ENCODE measurements around the gene GPR37L1.
"Not testable (repeated sequence)": the region's sequence is repeated elsewhere in the genome, so short reads cannot be mapped to it uniquely, and the experiment has no call there.

GPR37L1 gene

DNA sequence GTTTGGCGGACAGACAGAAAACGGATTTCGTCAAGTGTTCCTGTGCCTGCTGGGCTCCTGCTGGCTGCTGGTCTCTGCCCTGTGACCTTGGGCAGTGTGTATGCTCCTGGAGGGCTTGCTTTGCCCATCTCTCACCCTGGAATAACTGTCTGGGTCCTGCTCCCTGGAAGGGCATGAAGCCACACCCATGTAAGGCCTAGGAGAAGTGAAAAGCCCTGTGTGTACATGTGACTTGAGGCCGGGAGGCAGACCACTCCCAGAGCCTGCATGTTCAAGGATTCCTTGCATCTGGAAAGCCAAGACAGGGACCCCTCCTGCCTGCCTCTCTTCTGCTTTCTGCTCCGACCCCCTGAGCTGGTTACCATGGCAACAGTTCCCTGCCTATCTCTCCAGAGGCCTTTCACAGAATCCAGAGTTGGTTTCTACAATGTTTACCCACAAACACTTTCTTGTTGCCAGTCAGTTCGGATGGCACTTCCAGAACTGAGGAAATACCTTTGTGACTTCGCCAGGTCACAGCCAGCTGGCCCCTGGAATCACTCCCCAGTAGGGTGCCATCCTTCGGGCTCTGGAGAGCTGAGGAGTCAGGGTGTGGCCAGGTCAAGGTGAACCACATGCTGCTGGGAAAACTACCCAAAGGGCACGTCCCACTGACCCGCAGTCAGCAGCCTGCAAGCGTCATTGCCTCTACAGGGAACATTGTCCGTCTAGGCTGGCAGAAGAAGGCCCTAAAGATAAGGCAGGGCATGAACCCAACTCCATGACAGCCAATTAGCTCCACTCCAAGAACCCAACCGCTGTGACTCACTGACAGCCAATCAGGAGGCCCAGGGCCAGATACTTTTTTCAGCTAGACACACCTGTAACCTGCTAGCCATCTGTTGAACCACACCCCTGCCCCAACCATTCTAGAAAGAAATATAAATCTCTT lies 14.7 kb upstream of the GPR37L1 start:
- peak; percentile 61 for DNase-seq

- DNase-seq, result no peak
Measured at GRCh38 chr1:202110977-202111376, 11.7 kb upstream of the GPR37L1 start.

- not testable (repeated sequence) for DNase-seq
Measured at GRCh38 chr1:202111589-202111988, 11.1 kb upstream of the GPR37L1 start.

DNA sequence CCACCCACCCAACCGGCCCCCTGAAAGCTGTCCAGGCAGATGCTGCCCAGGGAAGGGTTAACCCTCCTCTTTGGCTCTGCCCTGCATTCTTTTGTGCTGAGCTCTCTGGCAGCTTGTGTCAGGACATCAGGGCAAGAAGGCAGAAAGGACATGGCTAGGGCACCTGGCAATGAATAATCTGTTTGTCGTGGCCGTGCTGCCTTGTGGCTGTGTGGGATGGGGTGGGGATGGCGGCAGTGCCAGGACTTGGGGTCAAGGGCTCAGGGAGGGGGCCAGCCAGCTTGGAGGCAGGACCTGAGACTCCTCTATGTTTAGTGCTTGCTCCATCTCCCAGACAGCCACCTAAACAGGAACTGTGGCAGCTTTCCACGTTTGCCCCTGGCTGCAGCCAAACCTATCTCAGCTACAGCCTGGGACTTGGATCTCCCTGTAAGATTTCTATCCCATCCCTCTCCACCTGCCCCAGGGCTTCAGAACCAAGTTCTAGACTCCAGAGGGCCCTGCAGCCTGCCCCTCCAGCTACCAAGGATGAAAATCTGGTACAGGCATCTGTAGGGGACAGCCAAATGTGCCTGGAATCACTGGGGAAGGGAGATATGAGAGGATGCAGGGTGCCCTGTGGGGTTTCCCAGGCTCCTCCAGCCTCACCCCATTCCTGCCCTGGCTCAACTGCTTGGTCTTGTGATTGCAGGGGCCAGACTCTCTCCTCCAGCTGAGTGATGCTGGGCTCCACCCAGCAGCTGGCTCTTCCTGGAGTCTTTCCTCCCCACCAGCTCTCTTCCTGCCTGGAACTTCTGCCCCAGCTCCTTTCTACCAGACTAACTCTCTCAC lies 9.6 kb upstream of the GPR37L1 start:
- peak; percentile 16 for DNase-seq

GRCh38 chr1:202113690-202114300 lies 8.9 kb upstream of the GPR37L1 start:
- peak; percentile 53 for DNase-seq

- no peak for DNase-seq
Measured at GRCh38 chr1:202116287-202116686, 6.4 kb upstream of the GPR37L1 start.

DNA sequence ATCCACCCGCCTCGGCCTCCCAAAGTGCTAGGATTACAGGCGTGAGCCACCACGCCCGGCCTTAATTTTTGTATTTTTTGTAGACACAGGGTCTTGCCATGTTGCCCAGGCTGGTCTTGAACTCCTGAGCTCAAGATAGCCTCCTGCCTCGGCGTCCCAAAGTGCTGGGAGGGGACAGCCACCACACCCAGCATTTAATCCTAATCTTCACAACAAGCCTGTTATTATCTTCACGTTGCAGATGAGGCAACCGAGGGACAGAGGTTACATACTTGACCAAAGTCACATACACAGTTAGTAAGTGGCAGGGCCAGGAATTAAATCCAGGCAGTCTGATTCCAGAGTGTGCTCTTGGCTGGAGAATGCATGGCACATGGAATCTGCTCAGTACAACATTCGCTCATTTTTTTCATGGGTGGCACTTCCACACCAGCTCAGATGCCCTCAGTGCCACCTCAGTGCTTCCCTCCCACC lies 4.8 kb upstream of the GPR37L1 start:
- no peak for DNase-seq

DNA sequence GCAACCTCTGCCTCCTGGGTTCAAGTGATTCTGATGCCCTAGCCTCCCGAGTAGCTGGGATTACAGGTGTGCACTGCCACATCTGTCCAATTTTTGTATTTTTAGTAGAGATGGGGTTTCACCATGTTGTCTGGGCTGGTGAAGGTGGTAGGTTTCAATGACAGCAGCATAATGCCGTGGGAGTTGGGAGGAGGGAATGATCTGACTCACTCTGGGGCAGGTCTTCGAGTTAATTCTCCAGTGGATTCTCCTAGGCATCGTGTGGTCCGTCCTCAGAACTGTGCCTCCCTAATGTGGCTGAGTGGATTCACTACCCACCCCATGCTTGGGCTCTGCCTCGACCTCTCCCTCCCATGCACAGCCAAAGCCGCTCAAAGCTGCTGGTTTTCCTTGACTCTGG lies 1.7 kb upstream of the GPR37L1 start:
- no peak for DNase-seq

DNA sequence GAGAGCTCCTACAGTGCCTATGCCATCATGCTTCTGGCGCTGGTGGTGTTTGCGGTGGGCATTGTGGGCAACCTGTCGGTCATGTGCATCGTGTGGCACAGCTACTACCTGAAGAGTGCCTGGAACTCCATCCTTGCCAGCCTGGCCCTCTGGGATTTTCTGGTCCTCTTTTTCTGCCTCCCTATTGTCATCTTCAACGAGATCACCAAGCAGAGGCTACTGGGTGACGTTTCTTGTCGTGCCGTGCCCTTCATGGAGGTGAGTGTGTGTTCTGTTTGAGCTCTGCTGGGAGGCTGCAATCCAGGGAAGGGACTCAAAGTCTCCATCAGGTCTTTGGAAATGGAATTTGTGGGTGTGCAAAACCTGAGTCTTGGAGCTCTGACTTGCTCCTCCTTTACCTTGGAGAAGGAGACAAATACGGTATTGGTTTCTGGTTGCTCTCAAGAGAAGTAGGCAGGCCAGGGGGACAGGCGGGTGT lies 658 bp downstream of the GPR37L1 start:
- no peak for DNase-seq

DNA sequence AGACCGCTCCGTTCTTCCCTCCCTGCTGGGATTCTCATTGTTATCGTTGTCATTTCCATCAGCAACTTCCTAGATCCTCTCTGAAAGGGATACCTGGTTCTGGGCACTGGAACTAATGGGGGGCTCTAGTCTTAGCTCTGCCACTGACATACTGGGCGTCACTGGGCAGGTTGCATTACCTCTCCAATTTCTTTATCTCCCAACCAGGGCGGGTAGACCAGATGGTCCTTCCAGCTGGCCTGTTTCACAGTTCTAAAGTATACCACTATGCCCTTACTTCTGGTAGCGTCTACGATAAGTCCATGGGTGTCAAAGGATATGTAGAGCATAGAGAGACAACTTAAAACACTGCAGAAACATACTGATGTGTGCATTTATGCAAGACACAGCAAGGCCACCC lies 1.4 kb downstream of the GPR37L1 start:
- no peak for DNase-seq

- DNase-seq, result no peak
Measured at GRCh38 chr1:202125611-202126010, 2.9 kb downstream of the GPR37L1 start.

DNA sequence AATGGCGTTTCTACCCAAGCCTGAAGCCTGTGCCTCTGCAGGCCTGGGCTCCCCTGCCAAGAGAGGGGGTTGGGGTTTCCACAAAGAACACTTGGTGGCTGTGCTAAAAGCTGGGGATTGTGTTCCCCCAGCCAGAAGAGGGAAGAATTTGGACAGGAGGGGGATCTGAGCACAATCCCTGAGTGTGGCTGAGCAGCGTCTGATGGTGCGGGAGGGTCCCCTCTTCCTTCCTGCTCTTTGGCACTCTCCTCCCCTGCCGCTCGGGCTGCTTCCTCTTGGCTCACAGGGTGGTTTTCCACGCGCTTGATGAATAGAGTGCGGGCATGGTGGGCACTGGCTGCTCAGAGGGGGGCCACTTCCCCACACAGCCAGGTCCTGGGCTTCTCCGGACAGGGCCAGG lies 3.7 kb downstream of the GPR37L1 start:
- DNase-seq, result no peak

DNA sequence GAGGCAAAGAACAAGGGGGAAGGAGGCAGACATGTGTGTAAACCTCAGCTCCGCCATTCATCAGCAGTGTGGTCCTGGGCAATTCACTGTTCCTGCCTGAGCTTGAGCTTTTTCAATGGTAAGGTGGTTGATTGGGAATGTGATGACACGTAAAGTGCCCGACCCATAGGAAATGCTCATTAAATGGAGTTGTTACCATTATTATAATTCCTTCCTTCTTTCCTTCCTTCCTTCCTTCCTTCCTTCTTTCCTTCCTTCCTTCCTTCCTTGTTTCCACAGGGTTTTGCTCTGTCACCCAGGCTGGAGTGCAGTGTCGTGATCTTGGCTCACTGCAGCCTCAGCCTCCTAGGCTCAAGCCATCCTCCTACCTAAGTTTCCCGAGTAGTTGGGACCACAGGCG lies 4.3 kb downstream of the GPR37L1 start:
- DNase-seq, result no peak

- no peak for DNase-seq
Measured at GRCh38 chr1:202127836-202128622, 5.3 kb downstream of the GPR37L1 start.

DNA sequence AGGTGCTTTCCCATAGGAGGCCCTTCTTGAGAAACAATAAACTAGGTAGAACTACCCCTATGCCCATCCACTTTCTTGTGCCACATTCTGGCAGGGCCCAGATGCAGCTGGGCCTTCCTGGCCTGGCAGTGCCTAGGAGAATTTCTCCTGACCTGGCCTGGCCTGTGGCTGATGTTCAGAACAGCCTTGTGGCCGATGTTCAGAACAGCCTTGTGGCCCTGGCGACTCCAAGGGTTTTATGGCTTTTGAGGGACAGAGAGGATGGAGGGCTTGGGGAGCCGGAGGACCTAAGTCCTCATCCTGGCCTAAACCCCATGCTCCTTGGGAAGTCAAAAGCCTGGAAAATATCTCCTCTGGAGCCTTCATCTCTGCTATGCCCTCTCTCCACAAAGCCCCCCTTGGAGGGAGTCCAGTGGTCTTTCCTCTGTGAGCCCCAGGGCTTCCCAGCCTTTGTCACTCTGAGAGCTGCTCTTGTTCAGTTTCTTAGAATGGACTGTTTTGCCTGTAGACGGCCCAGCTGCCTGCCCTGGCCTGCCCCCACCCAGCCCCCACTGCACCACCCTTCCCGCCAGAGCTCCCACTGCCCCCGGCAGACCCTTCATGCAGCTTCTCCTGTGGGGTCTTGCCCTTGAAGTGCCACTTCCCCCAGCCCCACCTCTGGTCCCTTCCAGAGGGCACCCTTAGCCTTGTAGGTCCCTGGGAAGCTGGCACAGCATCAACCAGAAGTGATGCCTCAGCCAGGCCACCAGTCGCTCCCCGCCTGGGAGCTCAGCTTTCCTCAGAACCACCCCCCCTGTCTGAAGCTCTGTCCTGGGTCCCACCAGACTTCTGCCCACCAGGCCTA lies 7.0 kb downstream of the GPR37L1 start:
- no peak for DNase-seq

GRCh38 chr1:202130297-202130721 lies 7.6 kb downstream of the GPR37L1 start:
- DNase-seq, result no peak

GRCh38 chr1:202130816-202131522 lies 8.3 kb downstream of the GPR37L1 start:
- DNase-seq, result no peak

DNA sequence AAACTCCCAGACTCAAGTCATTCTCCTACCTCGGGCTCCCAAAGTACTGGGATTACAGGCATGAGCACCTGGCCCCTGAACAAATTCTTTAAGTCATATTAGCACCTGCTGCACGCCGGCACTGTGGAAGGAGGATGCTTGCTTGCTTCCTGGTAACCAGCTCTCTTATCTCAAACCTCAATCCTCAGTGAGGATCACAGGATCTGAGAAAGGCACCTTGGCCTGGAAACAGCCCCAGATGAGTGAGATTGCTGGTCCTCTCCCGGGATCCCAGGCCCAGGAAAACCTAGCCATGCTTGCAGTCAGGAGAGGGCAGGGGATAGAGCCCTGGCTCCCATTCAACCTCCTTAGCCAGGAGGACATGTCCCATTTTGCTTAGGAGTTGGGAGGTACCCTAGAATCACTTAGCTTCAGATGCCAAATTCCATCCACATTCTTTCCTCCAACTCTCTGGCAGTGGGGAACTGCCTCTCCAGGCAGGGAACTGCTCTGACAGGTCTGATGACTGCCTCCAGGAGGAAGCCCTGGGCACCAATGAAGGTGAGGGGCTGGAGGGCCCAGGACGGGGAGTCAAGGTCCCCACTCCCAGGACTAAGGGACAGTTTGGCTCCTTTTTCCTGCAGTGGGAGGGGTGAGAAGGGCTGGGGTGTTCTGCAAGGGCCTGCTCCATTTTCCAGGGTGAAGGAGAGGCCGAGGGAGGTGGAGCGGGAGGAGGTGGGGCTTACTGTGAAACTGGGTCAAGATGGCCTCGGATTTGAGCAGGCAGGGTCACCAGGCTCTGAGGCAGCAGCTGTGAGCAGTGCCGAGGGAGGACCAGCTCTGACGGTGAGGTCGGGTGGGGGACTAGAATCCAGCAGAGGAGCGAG lies 9.5 kb downstream of the GPR37L1 start:
- DNase-seq, result no peak

GRCh38 chr1:202133001-202133400 lies 10.3 kb downstream of the GPR37L1 start:
- DNase-seq, result no peak

DNA sequence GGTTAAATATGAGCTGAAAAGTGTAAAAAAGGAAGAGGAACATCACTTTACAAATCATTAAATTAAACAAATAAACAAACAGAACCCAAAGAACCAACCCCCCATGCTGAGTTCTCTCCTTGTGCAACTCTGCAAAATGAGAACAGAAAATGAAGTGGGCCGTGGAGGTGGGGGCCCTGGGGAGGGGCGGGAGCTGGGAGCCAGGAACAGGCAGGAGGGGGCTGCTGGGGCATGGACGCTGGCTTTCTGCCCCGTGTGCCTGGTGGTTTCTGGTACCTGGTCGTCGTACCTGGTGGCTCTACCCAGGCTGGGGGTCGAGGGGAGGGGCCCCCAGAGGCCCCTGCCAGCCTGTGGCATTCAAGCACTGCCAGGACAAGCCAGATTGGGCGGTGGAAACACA lies 10.8 kb downstream of the GPR37L1 start:
- no peak for DNase-seq

Data from COR-L47 (cell line).